ENCODE results near the gene OR12D3. TPM values are rescaled to one million over a fixed set of nuclear protein-coding genes. Genes with fewer than 3 reads are reported as not detected.

OR12D3 gene
- total and polyA plus RNA-seq, 2 donors from 2014 or later: not detected

DNA sequence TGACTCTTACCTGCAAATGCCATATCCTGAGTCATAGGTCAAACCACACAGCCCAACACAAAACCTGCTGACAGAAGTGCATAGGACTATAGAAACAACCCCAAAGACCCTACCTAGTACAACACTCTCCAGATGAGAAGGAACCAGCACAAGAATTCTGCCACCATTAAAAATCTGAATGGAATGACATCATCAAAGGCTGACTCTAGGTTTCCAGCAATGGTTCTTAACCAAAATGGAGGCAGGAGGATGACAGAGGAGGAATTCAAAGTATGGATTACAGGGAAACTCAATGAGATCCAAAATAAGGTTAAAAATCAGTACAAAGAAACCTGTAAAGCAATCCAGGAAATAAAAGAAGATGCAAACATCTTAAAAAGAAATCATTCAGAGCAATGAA lies 42.4 kb downstream of the OR12D3 start:
- H3K27me3 ChIP-seq (ENCODE audit: control insufficient read depth, insufficient read depth, low read length): no peaks in the 10 kb centered on the region
- no peak for FAIRE-seq
- DNase-seq: no peak
- H3K4me3 ChIP-seq (ENCODE audit: low read length in 3 of 3): no peak overlapping the region
- no peaks in the 10 kb centered on the region for H3K9me3 ChIP-seq (ENCODE audit: control insufficient read depth in 2 of 3, insufficient read depth in 1 of 3, low read length in 3 of 3)
- H3K36me3 ChIP-seq (ENCODE audit: control insufficient read depth in 2 of 3, insufficient read depth in 3 of 3, low read length in 3 of 3): no peaks in the 10 kb centered on the region
- no peak overlapping the region for H3K27ac ChIP-seq (ENCODE audit: low read depth in 2 of 2, low read length in 2 of 2)
- H3K4me1 ChIP-seq (ENCODE audit: control insufficient read depth in 2 of 3, insufficient read depth in 2 of 3, low read depth in 1 of 3, low read length in 3 of 3): no peaks in the 10 kb centered on the region
- intact Hi-C loops (cut with DNase I): no loop called here
- TF ChIP-seq, protein P1, sequence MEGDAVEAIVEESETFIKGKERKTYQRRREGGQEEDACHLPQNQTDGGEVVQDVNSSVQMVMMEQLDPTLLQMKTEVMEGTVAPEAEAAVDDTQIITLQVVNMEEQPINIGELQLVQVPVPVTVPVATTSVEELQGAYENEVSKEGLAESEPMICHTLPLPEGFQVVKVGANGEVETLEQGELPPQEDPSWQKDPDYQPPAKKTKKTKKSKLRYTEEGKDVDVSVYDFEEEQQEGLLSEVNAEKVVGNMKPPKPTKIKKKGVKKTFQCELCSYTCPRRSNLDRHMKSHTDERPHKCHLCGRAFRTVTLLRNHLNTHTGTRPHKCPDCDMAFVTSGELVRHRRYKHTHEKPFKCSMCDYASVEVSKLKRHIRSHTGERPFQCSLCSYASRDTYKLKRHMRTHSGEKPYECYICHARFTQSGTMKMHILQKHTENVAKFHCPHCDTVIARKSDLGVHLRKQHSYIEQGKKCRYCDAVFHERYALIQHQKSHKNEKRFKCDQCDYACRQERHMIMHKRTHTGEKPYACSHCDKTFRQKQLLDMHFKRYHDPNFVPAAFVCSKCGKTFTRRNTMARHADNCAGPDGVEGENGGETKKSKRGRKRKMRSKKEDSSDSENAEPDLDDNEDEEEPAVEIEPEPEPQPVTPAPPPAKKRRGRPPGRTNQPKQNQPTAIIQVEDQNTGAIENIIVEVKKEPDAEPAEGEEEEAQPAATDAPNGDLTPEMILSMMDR (IDR thresholded peaks at IDR 0.05; ENCODE audit: borderline replicate concordance, extremely low read depth, insufficient read depth): no peak
- no peak overlapping the region for H3K9ac ChIP-seq (ENCODE audit: low read length in 3 of 3)

DNA sequence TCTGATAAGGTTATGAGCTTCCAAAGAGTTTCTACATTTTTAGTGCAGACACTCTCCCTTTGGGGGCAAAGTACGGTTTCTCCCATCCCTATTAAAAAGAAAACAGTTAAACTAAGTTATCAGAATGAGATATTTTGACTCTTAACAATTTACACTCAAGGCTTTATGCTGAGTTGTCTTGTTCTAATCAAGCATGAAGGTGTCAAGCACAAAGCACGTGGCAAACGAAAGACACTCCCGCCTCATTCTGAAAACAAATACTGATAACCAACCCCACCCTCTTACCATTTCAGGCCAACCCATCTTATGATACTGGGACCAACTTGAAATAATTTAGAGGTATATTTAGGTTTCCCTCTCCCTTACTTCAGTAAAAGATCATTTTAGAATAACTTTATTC lies 49.3 kb downstream of the OR12D3 start:
- no peak for FAIRE-seq
- H3K4me1 ChIP-seq (ENCODE audit: control insufficient read depth in 2 of 3, insufficient read depth in 2 of 3, low read depth in 1 of 3, low read length in 3 of 3): no peaks in the 10 kb centered on the region

More for the DNA sequence above, 49.3 kb downstream of the OR12D3 start:
- Histone ChIP-seq H3K27me3 (ENCODE audit: control insufficient read depth, insufficient read depth, low read length) (no peaks in the 10 kb centered on the region), H3K9me3 (ENCODE audit: control insufficient read depth in 2 of 3, insufficient read depth in 1 of 3, low read length in 3 of 3) (no peaks in the 10 kb centered on the region), H3K9ac (ENCODE audit: low read length in 3 of 3) (no peak overlapping the region), H3K36me3 (ENCODE audit: control insufficient read depth in 2 of 3, insufficient read depth in 3 of 3, low read length in 3 of 3) (no peaks in the 10 kb centered on the region), H3K27ac (ENCODE audit: low read depth in 2 of 2, low read length in 2 of 2) (no peak overlapping the region), H3K4me3 (ENCODE audit: low read length in 3 of 3) (no peak overlapping the region)
- TF ChIP-seq, protein P1 (IDR thresholded peaks at IDR 0.05; ENCODE audit: borderline replicate concordance, extremely low read depth, insufficient read depth): no peak
- intact Hi-C loops (cut with DNase I): no loop called here
- DNase-seq: no peak

Other genes with a start within 250 kb of the OR12D3 start
- not detected for gene OR2J2, start 204.4 kb downstream of the OR12D3 start, total RNA-seq
- not detected for gene OR2J2, start 204.4 kb downstream of the OR12D3 start, polyA plus RNA-seq (ENCODE audit: insufficient read depth, low read depth, low replicate concordance)
- gene OR14J1, start 73.6 kb downstream of the OR12D3 start, total RNA-seq: not detected
- not detected for gene OR14J1, start 73.6 kb downstream of the OR12D3 start, polyA plus RNA-seq (ENCODE audit: insufficient read depth, low read depth, low replicate concordance)
- gene OR5V1, start 6.4 kb downstream of the OR12D3 start, total RNA-seq: not detected
- gene OR5V1, start 6.4 kb downstream of the OR12D3 start, polyA plus RNA-seq (ENCODE audit: insufficient read depth, low read depth, low replicate concordance): not detected
- gene OR12D2, start 20.3 kb upstream of the OR12D3 start, total RNA-seq: not detected
- not detected for gene OR12D2, start 20.3 kb upstream of the OR12D3 start, polyA plus RNA-seq (ENCODE audit: insufficient read depth, low read depth, low replicate concordance)
- gene OR12D1, start 39.6 kb upstream of the OR12D3 start, total RNA-seq: not detected
- not detected for gene OR12D1, start 39.6 kb upstream of the OR12D3 start, polyA plus RNA-seq (ENCODE audit: insufficient read depth, low read depth, low replicate concordance)
- not detected for gene OR10C1, start 64.0 kb upstream of the OR12D3 start, total RNA-seq
- gene OR10C1, start 64.0 kb upstream of the OR12D3 start, polyA plus RNA-seq (ENCODE audit: insufficient read depth, low read depth, low replicate concordance): not detected
- gene OR11A1, start 81.8 kb upstream of the OR12D3 start, total RNA-seq: not detected
- gene OR11A1, start 81.8 kb upstream of the OR12D3 start, polyA plus RNA-seq (ENCODE audit: insufficient read depth, low read depth, low replicate concordance): not detected
- gene OR2H1, start 81.9 kb upstream of the OR12D3 start, total RNA-seq: not detected
- not detected for gene OR2H1, start 81.9 kb upstream of the OR12D3 start, polyA plus RNA-seq (ENCODE audit: insufficient read depth, low read depth, low replicate concordance)
- not detected for gene MAS1L, start 112.7 kb upstream of the OR12D3 start, total RNA-seq
- not detected for gene MAS1L, start 112.7 kb upstream of the OR12D3 start, polyA plus RNA-seq (ENCODE audit: insufficient read depth, low read depth, low replicate concordance)
- 33.5 TPM for gene UBD, start 184.4 kb upstream of the OR12D3 start, total RNA-seq
- 16.9 TPM for gene UBD, start 184.4 kb upstream of the OR12D3 start, polyA plus RNA-seq (ENCODE audit: insufficient read depth, low read depth, low replicate concordance)
- not detected for gene OR2H2, start 209.8 kb upstream of the OR12D3 start, total RNA-seq
- not detected for gene OR2H2, start 209.8 kb upstream of the OR12D3 start, polyA plus RNA-seq (ENCODE audit: insufficient read depth, low read depth, low replicate concordance)